Measurements from ENCODE around the gene TET2.

Gene TET2

GRCh38 chr4:105149771-105150170, 3.1 kb downstream of the TET2 start:
- Mint-ChIP-seq H3K9me3 (no peaks in the 10 kb centered on the region), H3K4me3 (peak overlapping the region in 1 of 2 donors; percentile 35), H3K4me1 (peaks cover 26 to 39% of the 10 kb centered on the region in 2 donors), H3K27me3 (no peaks in the 10 kb centered on the region), H3K27ac (peak overlapping the region; percentile 9), H3K36me3 (peaks cover 2 to 5% of the 10 kb centered on the region in 2 donors)
- DNase-seq (no peak), ATAC-seq (replicated peaks) (no peak)

GRCh38 chr4:105150503-105150902, 3.8 kb downstream of the TET2 start:
- peaks cover 2 to 8% of the 10 kb centered on the region in 2 donors for H3K36me3 Mint-ChIP-seq
- H3K27ac Mint-ChIP-seq: no peak overlapping the region
- no peaks in the 10 kb centered on the region for H3K27me3 Mint-ChIP-seq
- H3K4me3 Mint-ChIP-seq: no peak overlapping the region
- DNase-seq: no peak
- peaks cover 26 to 40% of the 10 kb centered on the region in 2 donors for H3K4me1 Mint-ChIP-seq
- H3K9me3 Mint-ChIP-seq: no peaks in the 10 kb centered on the region
- no peak for ATAC-seq (replicated peaks)

- DNase-seq (no peak), ATAC-seq (replicated peaks) (no peak)
- H3K9me3 Mint-ChIP-seq: no peaks in the 10 kb centered on the region
- peaks cover 22 to 55% of the 10 kb centered on the region in 2 donors for H3K4me1 Mint-ChIP-seq
- no peaks in the 10 kb centered on the region for H3K27me3 Mint-ChIP-seq
- H3K36me3 Mint-ChIP-seq: peaks cover 3 to 11% of the 10 kb centered on the region in 2 donors
- H3K4me3 Mint-ChIP-seq: no peak overlapping the region
- no peak overlapping the region for H3K27ac Mint-ChIP-seq
Observed at GRCh38 chr4:105153749-105154148, 7.1 kb downstream of the TET2 start.

- Mint-ChIP-seq H3K4me1 (peaks cover 23 to 55% of the 10 kb centered on the region in 2 donors), H3K27ac (peak overlapping the region; percentile 71), H3K36me3 (peaks cover 4 to 17% of the 10 kb centered on the region in 2 donors), H3K4me3 (no peak overlapping the region), H3K27me3 (no peaks in the 10 kb centered on the region), H3K9me3 (no peaks in the 10 kb centered on the region)
- ATAC-seq (replicated peaks) (no peak), DNase-seq (no peak)
Observed at GRCh38 chr4:105154576-105154975, 7.9 kb downstream of the TET2 start.

GRCh38 chr4:105155426-105155825, 8.8 kb downstream of the TET2 start:
- Mint-ChIP-seq H3K4me1 (peaks cover 21 to 53% of the 10 kb centered on the region in 2 donors), H3K36me3 (peaks cover 7 to 22% of the 10 kb centered on the region in 2 donors), H3K4me3 (no peak overlapping the region), H3K27ac (no peak overlapping the region), H3K9me3 (no peaks in the 10 kb centered on the region), H3K27me3 (no peaks in the 10 kb centered on the region)
- no peak for ATAC-seq (replicated peaks)
- no peak for DNase-seq

- Mint-ChIP-seq H3K27ac (no peak overlapping the region), H3K9me3 (no peaks in the 10 kb centered on the region), H3K4me3 (no peak overlapping the region), H3K4me1 (peaks cover 18 to 45% of the 10 kb centered on the region in 2 donors), H3K36me3 (peaks cover 5 to 25% of the 10 kb centered on the region in 2 donors), H3K27me3 (no peaks in the 10 kb centered on the region)
- DNase-seq: no peak
- no peak for ATAC-seq (replicated peaks)
Observed at GRCh38 chr4:105158837-105159236, 12.2 kb downstream of the TET2 start.

GRCh38 chr4:105162123-105162796, 15.6 kb downstream of the TET2 start:
- ATAC-seq (replicated peaks) (no peak), DNase-seq (no peak)
- Mint-ChIP-seq H3K4me3 (no peak overlapping the region), H3K4me1 (peaks cover 10 to 24% of the 10 kb centered on the region in 2 donors), H3K36me3 (peaks cover 5 to 19% of the 10 kb centered on the region in 2 donors), H3K27ac (no peak overlapping the region), H3K9me3 (no peaks in the 10 kb centered on the region), H3K27me3 (no peaks in the 10 kb centered on the region)

- Mint-ChIP-seq H3K36me3 (peaks cover 21 to 30% of the 10 kb centered on the region in 2 donors), H3K27ac (no peak overlapping the region), H3K9me3 (peaks cover 0 to 4% of the 10 kb centered on the region in 2 donors), H3K4me1 (peaks cover 14 to 28% of the 10 kb centered on the region in 2 donors), H3K27me3 (no peaks in the 10 kb centered on the region), H3K4me3 (no peak overlapping the region)
- no peak for DNase-seq
- no peak for ATAC-seq (replicated peaks)
Observed at GRCh38 chr4:105164548-105164947, 17.9 kb downstream of the TET2 start.

GRCh38 chr4:105166066-105166465, 19.4 kb downstream of the TET2 start:
- no peak overlapping the region for H3K4me3 Mint-ChIP-seq
- peaks cover 26 to 30% of the 10 kb centered on the region in 2 donors for H3K36me3 Mint-ChIP-seq
- H3K4me1 Mint-ChIP-seq: peaks cover 20 to 29% of the 10 kb centered on the region in 2 donors
- no peak for DNase-seq
- no peak overlapping the region for H3K27ac Mint-ChIP-seq
- peaks cover 0 to 4% of the 10 kb centered on the region in 2 donors for H3K9me3 Mint-ChIP-seq
- ATAC-seq (replicated peaks): no peak
- no peaks in the 10 kb centered on the region for H3K27me3 Mint-ChIP-seq

GRCh38 chr4:105170711-105171110, 24.0 kb downstream of the TET2 start:
- Mint-ChIP-seq H3K4me3 (no peak overlapping the region), H3K9me3 (peaks cover 5 to 12% of the 10 kb centered on the region in 2 donors), H3K4me1 (peaks cover 18 to 35% of the 10 kb centered on the region in 2 donors), H3K27me3 (no peaks in the 10 kb centered on the region), H3K27ac (no peak overlapping the region), H3K36me3 (peaks cover 39 to 51% of the 10 kb centered on the region in 2 donors)
- no peak for DNase-seq
- no peak for ATAC-seq (replicated peaks)

GRCh38 chr4:105171912-105172311, 25.2 kb downstream of the TET2 start:
- Mint-ChIP-seq H3K27me3 (no peaks in the 10 kb centered on the region), H3K36me3 (peaks cover 40 to 60% of the 10 kb centered on the region in 2 donors), H3K4me1 (peaks cover 18 to 35% of the 10 kb centered on the region in 2 donors), H3K4me3 (no peak overlapping the region), H3K9me3 (peaks cover 5 to 12% of the 10 kb centered on the region in 2 donors), H3K27ac (no peak overlapping the region)
- DNase-seq (no peak), ATAC-seq (replicated peaks) (no peak)

GRCh38 chr4:105174098-105174497, 27.4 kb downstream of the TET2 start:
- DNase-seq: no peak
- H3K4me3 Mint-ChIP-seq: no peak overlapping the region
- no peak for ATAC-seq (replicated peaks)
- H3K4me1 Mint-ChIP-seq: peaks cover 23 to 39% of the 10 kb centered on the region in 2 donors
- H3K27ac Mint-ChIP-seq: no peak overlapping the region
- H3K27me3 Mint-ChIP-seq: no peaks in the 10 kb centered on the region
- H3K9me3 Mint-ChIP-seq: peaks cover 6 to 16% of the 10 kb centered on the region in 2 donors
- peaks cover 39 to 61% of the 10 kb centered on the region in 2 donors for H3K36me3 Mint-ChIP-seq

- no peak for DNase-seq
- Mint-ChIP-seq H3K27me3 (no peaks in the 10 kb centered on the region), H3K4me1 (peaks cover 16 to 51% of the 10 kb centered on the region in 2 donors), H3K27ac (peak overlapping the region; percentile 0), H3K9me3 (peaks cover 8 to 12% of the 10 kb centered on the region in 2 donors), H3K36me3 (peaks cover 30 to 45% of the 10 kb centered on the region in 2 donors), H3K4me3 (no peak overlapping the region)
- ATAC-seq (replicated peaks): no peak
Observed at GRCh38 chr4:105179539-105180401, 33.1 kb downstream of the TET2 start.

- Mint-ChIP-seq H3K27me3 (no peaks in the 10 kb centered on the region), H3K9me3 (peaks cover 3 to 4% of the 10 kb centered on the region in 2 donors), H3K36me3 (peaks cover 23 to 39% of the 10 kb centered on the region in 2 donors), H3K27ac (peak overlapping the region; percentile 42), H3K4me1 (peaks cover 17 to 47% of the 10 kb centered on the region in 2 donors), H3K4me3 (no peak overlapping the region)
- DNase-seq (no peak), ATAC-seq (replicated peaks) (no peak)
Observed at GRCh38 chr4:105181259-105181658, 34.6 kb downstream of the TET2 start.

Data from stimulated activated naive B cell treated with anti-CD40 and anti-IgM and Interleukin-4, amounts not matched to agents 10 μg/mL and 1 μg/mL and 100 μg/mL, for 72 hours (primary cell).